Common myeloid progenitor, CD34-positive (primary cell): ENCODE data around the gene CLDN12.
A peak's percentile ranks its signal among the peaks of the same experiment; 100 is the strongest.

Experiments used
- CTCF ChIA-PET: fragments of 350-600 bp; sonication (Branson Sonifier 250); formaldehyde crosslinking; loops from one replicate; lab custom pipeline; 2021; ENCODE audit warnings: antibody characterized with exemption; lab: Charles Lee
- POLR2A ChIA-PET: fragments of 350-600 bp; sonication (Branson Sonifier 250); formaldehyde crosslinking; loops from one replicate; lab custom pipeline; 2021; ENCODE audit warnings: antibody characterized with exemption; lab: Charles Lee
- DNase-seq, 3 donors: peaks; one replicate each; pipeline versions ENCODE4 v3.0.0 to v3.0.0-alpha.2; 2013
- H3K27ac ChIP-seq, 2 experiments: 1 replicate in 1 of 2; 2 replicates in 1 of 2; pipeline ENCODE4 v1.7.0; 2013; ENCODE audit warnings: inconsistent platforms in 2 of 2, low read length in 2 of 2, mild to moderate bottlenecking in 2 of 2, low read depth in 1 of 2, moderate library complexity in 1 of 2; ENCODE audit not compliant: severe bottlenecking in 2 of 2, insufficient read depth in 1 of 2, poor library complexity in 1 of 2
- H3K27me3 ChIP-seq, 5 experiments: replicated peaks in 2 of 5; 1 replicate in 3 of 5; 2 replicates in 2 of 5; pipeline versions ENCODE4 v1.6.1 to v1.7.0; 2013; ENCODE audit warnings: low read length in 4 of 5, mild to moderate bottlenecking in 2 of 5, moderate library complexity in 2 of 5, inconsistent platforms in 1 of 5; ENCODE audit not compliant: insufficient read depth in 5 of 5, control insufficient read depth in 4 of 5
- H3K36me3 ChIP-seq, 4 experiments: 1 replicate in 2 of 4; 2 replicates in 2 of 4; pipeline versions ENCODE4 v1.6.1 to v1.7.0; 2013; ENCODE audit warnings: low read length in 3 of 4, control low read depth in 1 of 4, mild to moderate bottlenecking in 1 of 4; ENCODE audit not compliant: control insufficient read depth in 4 of 4, insufficient read depth in 4 of 4
- H3K4me1 ChIP-seq, 4 experiments: 1 replicate in 3 of 4; 2 replicates in 1 of 4; pipeline versions ENCODE4 v1.6.1 to v1.7.1; 2013; ENCODE audit warnings: low read length in 3 of 4, mild to moderate bottlenecking in 3 of 4, control low read depth in 1 of 4, inconsistent platforms in 1 of 4, moderate library complexity in 1 of 4; ENCODE audit not compliant: control insufficient read depth in 4 of 4, insufficient read depth in 4 of 4; ENCODE audit errors: control extremely low read depth in 1 of 4
- H3K4me3 ChIP-seq, 7 experiments: 1 replicate in 4 of 7; 2 replicates in 3 of 7; pipeline versions ENCODE4 v1.5.1 to v1.7.0; 2013; ENCODE audit warnings: mild to moderate bottlenecking in 7 of 7, low read length in 6 of 7, moderate library complexity in 6 of 7, inconsistent platforms in 2 of 7, low read depth in 2 of 7, control low read depth in 1 of 7; ENCODE audit not compliant: insufficient read depth in 4 of 7, control insufficient read depth in 1 of 7; ENCODE audit errors: extremely low read depth in 1 of 7
- H3K9me3 ChIP-seq, 5 experiments: 1 replicate in 4 of 5; 2 replicates in 1 of 5; pipeline versions ENCODE4 v1.6.1 to v1.7.1; 2013; ENCODE audit warnings: low read length in 4 of 5, mild to moderate bottlenecking in 2 of 5, inconsistent platforms in 1 of 5, low read depth in 1 of 5, moderate library complexity in 1 of 5; ENCODE audit not compliant: control insufficient read depth in 4 of 5, insufficient read depth in 2 of 5; ENCODE audit errors: control extremely low read depth in 1 of 5
- WGBS: methylation state at CpG from one replicate; pipeline ENCODE4 v1.1.5; 2013; ENCODE audit not compliant: insufficient coverage; 5-methylcytosine and 5-hydroxymethylcytosine counted together

Gene CLDN12

GRCh38 chr7:90391488-90391887, 11.8 kb upstream of the CLDN12 start:
- WGBS, result 100% methylated on average over 4 of the region's 5 CpGs
- ChIA-PET CTCF (no interaction called here), POLR2A (no interaction called here)
- Histone ChIP-seq H3K9me3 (peaks cover 0 to 3% (median 0%) of the 10 kb centered on the region in 5 experiments), H3K27me3 (no peaks in the 10 kb centered on the region), H3K27ac (no peak overlapping the region), H3K36me3 (peaks cover 0 to 5% (median under 1%) of the 10 kb centered on the region in 4 experiments), H3K4me1 (no peaks in the 10 kb centered on the region), H3K4me3 (no peak overlapping the region)
- no peak for DNase-seq

GRCh38 chr7:90396420-90396819, 6.8 kb upstream of the CLDN12 start:
- ChIA-PET CTCF (interaction anchor here (1.5 kb wide), 1 partner anchor 16 kb away, joined by 3 read pairs; no protein-coding TSS in a partner anchor), POLR2A (no interaction called here)
- Histone ChIP-seq H3K9me3 (peaks cover 0 to 6% (median 2%) of the 10 kb centered on the region in 5 experiments), H3K27ac (no peak overlapping the region), H3K4me3 (no peak overlapping the region), H3K4me1 (no peaks in the 10 kb centered on the region), H3K36me3 (no peaks in the 10 kb centered on the region), H3K27me3 (no peaks in the 10 kb centered on the region)
- DNase-seq, result no peak
- WGBS, result 100% methylated on average over 2 of the region's 4 CpGs

DNA sequence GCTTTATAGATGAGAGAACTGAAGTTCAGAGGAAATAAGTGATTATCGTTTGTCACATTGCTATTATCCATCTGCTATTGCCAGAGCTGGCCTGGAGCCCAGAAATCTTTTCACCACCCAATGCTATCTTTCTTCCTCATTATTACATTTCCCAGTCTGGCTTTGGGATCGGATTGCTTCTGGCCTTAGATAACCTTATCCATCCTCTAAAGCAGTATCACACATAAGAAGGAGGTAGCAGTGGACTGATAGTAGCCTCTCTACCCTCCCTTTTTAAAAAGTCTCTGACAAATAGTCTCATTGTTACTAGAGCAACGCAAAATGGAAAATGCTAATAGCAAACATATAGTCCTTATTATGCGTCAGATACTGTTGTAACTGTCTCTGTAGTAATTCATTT, 1.3 kb upstream of the CLDN12 start:
- POLR2A ChIA-PET, result no interaction called here
- H3K4me3 ChIP-seq, result no peak overlapping the region
- H3K4me1 ChIP-seq, result peaks cover 3 to 15% (median 14%) of the 10 kb centered on the region in 4 experiments
- no peak overlapping the region for H3K27ac ChIP-seq
- WGBS, result 50% methylated on average over 1 of the region's 4 CpGs
- CTCF ChIA-PET, result interaction anchor here (1.0 kb wide), 1 partner anchor 75 kb away, joined by 3 read pairs; no protein-coding TSS in a partner anchor
- DNase-seq, result peak; percentile 8 to 26 (median 11)
- H3K27me3 ChIP-seq, result no peaks in the 10 kb centered on the region
- H3K36me3 ChIP-seq, result peaks cover 0 to 4% (median 0%) of the 10 kb centered on the region in 4 experiments
- peaks cover 0 to 4% (median 2%) of the 10 kb centered on the region in 5 experiments for H3K9me3 ChIP-seq

DNA sequence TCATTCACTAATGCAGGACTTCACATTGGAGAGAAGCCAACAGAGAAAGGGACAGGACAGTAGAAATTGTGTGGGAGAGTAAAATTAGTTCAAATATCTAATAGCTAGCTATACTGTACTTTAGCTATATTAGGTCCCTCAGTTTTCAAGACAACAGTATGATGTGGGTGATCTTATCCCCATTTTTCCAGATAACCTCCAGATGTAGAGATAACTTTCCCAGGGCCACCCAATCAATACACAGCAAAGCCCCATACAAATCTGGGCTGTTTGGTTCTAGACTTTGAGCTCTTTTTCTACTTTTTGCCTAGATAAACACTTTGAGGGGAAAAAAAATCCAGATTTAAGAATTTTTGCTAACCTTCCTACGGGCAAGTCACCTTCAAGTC, 482 bp upstream of the CLDN12 start:
- Histone ChIP-seq H3K27me3 (no peaks in the 10 kb centered on the region), H3K9me3 (peaks cover 0 to 4% (median 1%) of the 10 kb centered on the region in 5 experiments), H3K4me3 (peak overlapping the region; percentile 56 to 99 (median 87)), H3K4me1 (peaks cover 3 to 15% (median 14%) of the 10 kb centered on the region in 4 experiments), H3K36me3 (peaks cover 0 to 10% (median 0%) of the 10 kb centered on the region in 4 experiments), H3K27ac (peak overlapping the region in 1 of 2 experiments; percentile 72)
- no CpG with 5 or more reads among the region's 1 CpG for WGBS
- ChIA-PET POLR2A (no interaction called here), CTCF (no interaction called here)
- no peak for DNase-seq

- Histone ChIP-seq H3K4me3 (no peak overlapping the region), H3K9me3 (peaks cover 0 to under 1% (median 0%) of the 10 kb centered on the region in 5 experiments), H3K36me3 (peaks cover 0 to 11% (median under 1%) of the 10 kb centered on the region in 4 experiments), H3K4me1 (peaks cover 3 to 15% (median 14%) of the 10 kb centered on the region in 4 experiments), H3K27me3 (no peaks in the 10 kb centered on the region), H3K27ac (no peak overlapping the region)
- CTCF ChIA-PET, result interaction anchor here (0.9 kb wide), 1 partner anchor 198 kb away, joined by 3 read pairs; no protein-coding TSS in a partner anchor
- DNase-seq, result peak in 1 of 3 donors; percentile 48
- WGBS, result no CpG with 5 or more reads among the region's 4 CpGs
- POLR2A ChIA-PET, result no interaction called here
These were observed 1.5 kb downstream of the CLDN12 start for GRCh38 chr7:90404777-90405176.

GRCh38 chr7:90407484-90407821, 4.2 kb downstream of the CLDN12 start:
- POLR2A ChIA-PET, result no interaction called here
- Histone ChIP-seq H3K4me3 (no peak overlapping the region), H3K36me3 (peaks cover 0 to 11% (median under 1%) of the 10 kb centered on the region in 4 experiments), H3K27me3 (no peaks in the 10 kb centered on the region), H3K27ac (no peak overlapping the region), H3K4me1 (peaks cover 3 to 15% (median 14%) of the 10 kb centered on the region in 4 experiments), H3K9me3 (no peaks in the 10 kb centered on the region)
- no peak for DNase-seq
- no CpG with 5 or more reads among the region's 1 CpG for WGBS
- CTCF ChIA-PET, result interaction anchor here (1.3 kb wide), 1 partner anchor 148 kb away, joined by 3 read pairs; no protein-coding TSS in a partner anchor

DNA sequence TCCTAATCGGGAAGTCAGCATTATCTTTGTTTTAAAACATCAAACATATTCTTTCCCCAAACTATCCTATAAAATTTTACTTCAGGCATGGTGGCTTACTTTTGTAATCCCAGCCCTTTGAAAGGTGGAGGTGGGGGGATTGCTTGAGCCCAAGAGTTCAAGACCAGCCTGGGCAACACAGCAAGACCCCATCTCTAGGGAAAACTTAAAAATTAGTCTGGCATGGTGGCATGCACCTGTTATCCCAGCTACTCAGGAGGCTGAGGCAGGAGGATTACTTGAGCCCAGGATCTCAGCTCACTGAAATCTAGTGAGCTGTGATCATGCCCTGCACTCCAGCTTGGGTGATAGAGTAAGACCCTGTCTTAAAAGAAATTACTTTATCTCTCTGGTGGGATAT, 4.9 kb downstream of the CLDN12 start:
- no CpG with 5 or more reads among the region's 1 CpG for WGBS
- no peak for DNase-seq
- H3K9me3 ChIP-seq, result no peaks in the 10 kb centered on the region
- ChIA-PET CTCF (interaction anchor here (1.3 kb wide), 1 partner anchor 149 kb away, joined by 3 read pairs; no protein-coding TSS in a partner anchor), POLR2A (no interaction called here)
- H3K36me3 ChIP-seq, result peaks cover 0 to 16% (median under 1%) of the 10 kb centered on the region in 4 experiments
- H3K27me3 ChIP-seq, result no peaks in the 10 kb centered on the region
- no peak overlapping the region for H3K4me3 ChIP-seq
- no peak overlapping the region for H3K27ac ChIP-seq
- H3K4me1 ChIP-seq, result peaks cover 3 to 11% (median 8%) of the 10 kb centered on the region in 4 experiments
